Midbrain (tissue), 1 donor: Measurements from ENCODE around the gene FCRLA.
"Not testable (repeated sequence)": the region's sequence is repeated elsewhere in the genome, so short reads cannot be mapped to it uniquely, and the experiment has no call there.

Experiments
- DNase-seq: peaks from one replicate; lab custom pipeline; 2025; lab: John Stamatoyannopoulos, UW

Gene FCRLA

DNA sequence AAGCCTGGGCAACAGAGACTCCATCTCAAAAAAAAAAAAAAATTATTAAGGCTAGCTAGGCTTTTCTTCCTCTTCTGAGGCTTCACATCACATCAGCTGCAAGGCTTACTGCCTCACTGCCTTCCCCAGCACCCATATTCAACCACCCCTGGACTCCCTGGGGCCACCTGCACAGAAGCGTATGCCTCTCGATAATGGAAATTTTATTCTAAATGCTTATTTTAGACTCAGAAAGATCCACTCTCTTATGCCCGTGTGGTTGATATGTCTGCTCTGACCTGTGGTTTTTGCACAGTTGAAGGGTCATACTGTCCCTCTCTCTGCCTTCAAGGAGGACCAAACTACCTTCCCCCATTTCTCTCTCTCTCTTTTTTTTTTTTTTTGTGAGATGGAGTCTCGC is 1.5 kb upstream of the FCRLA start:
- no peak for DNase-seq

DNA sequence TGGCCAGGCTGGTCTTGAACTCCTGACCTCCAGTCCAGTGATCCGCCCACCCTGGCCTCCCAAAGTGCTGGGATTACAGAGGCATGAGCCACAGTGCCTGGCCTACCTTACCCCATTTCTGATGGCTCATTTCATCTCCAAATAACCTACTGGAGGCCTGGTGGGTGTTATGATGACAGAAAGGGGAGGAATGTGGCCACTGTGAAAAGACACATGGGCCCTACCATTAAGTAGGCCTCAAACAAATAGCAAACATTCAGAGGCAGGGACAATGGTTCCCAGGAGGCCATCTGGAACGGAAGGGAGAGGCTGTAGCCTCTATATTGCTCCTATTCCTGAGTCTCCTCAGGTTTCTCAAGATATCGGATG is 932 bp upstream of the FCRLA start:
- no peak for DNase-seq

DNA sequence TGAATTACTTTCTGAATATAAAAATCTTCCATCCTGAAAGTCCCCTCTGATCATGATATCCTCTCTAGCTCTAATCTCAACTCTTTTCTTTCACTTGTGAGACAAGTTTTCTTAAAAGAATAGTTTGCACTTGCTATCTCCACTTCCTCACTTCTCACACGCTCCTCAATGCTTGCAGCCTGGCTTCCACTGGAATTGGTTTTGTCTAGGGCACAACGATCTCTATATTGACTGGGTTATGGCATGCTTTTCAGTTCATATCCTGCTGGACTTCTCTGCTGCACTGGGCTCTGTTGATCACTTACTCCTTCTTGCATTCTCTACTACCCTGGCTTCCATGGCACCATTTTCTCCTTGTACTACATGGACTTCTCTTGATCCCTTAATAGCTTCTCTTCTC is 474 bp downstream of the FCRLA start:
- no peak for DNase-seq

DNA sequence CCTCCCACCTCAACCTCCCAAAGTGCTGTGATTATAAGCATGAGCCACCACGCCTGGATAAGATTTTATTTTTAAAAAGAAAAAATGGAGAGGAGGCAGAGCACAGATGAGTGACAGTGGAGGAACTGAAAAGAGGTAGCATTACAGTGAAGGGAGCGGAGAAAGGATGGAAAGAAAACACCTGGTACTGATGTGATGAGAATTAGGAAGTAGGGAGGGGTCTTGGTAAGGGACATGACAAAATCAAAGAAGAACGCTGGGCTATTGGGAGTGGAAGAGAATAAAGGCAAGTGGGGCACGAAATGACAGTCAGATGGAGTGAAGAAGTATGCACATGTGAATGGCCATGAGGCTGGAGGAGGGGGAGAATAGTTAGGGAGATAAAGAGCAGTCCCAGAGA is 2.3 kb downstream of the FCRLA start:
- DNase-seq, result no peak

DNA sequence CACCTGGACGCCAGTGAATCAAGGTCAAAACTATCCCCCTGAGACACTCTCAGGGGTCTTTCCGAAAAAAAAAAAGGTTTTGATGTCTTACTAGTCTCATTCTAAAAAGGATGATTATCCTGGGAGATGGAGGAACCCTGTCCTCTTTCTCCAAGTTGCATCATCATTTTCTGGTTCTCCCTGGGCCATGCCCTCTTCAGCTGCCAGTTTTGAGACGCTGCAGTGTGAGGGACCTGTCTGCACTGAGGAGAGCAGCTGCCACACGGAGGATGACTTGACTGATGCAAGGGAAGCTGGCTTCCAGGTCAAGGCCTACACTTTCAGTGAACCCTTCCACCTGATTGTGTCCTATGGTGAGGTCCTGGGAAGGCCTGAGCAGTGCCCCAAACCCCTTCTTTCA is 3.5 kb downstream of the FCRLA start:
- no peak for DNase-seq

DNA sequence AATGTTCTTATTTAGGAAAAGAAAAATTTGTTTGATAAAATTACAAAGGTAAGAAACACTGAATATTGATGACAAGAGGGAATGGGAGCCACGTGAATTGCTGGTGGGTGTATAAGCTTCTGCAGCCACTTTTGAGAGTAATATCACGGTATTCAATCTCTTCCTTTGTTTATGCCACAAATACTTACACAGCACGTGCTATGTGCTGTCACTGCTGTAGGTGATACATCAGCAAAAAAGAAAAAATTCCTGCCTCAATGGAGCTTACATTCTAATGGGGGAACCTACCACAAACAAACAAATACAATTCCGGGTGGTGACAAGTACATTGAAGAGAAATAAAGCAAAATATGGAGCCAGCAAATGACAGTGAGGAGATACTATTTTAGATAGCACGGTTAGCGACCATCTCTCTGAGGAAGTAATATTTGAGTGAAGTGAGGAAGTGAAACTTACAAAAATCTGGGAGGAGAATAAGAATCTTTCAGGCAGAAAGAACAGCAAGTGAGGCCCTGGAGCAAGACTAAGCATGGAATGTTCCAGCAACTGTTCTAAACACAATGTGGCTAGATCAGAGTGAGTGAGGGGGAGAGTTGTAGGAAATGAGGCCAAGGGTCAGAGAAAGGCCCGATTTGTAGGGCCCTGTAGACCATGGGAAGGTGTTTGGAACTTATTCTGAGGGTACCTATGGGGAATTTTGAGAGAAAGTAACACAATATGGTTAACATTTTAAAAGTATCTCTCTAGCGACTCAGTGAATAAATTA is 11.7 kb downstream of the FCRLA start:
- DNase-seq, result peak; percentile 1

DNA sequence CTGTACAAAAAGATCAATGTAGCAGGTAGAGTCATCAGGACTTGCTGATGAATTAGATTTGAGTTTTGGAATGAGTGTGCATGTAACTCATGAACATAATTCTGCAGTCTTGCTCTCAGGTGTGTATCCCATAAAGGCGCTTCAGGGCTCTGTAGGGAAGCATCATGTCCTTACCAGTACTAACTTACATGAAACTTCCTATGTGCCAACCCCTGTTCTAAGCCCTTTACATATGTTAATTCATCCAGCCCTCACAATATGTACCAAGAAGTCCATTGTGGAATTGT is 12.2 kb downstream of the FCRLA start:
- no peak for DNase-seq

DNA sequence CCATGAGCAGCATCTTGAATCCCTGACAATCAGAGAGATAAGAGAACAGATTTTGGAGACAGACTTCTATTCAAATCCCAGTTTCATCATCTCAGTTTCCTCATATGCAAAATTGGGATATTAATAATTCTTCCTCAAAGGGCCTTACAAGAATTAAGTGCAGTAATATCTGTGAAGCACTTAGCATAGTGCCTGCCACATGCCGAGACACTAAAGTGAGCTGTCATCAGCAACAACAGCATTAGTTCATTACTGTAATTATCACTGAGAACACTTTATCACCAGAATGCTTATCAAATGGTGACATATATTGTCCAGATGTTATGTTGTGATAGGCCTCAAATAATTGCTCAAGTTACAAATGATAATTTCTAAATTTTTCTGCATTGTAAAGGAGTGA is 13.4 kb downstream of the FCRLA start:
- DNase-seq, result no peak

DNA sequence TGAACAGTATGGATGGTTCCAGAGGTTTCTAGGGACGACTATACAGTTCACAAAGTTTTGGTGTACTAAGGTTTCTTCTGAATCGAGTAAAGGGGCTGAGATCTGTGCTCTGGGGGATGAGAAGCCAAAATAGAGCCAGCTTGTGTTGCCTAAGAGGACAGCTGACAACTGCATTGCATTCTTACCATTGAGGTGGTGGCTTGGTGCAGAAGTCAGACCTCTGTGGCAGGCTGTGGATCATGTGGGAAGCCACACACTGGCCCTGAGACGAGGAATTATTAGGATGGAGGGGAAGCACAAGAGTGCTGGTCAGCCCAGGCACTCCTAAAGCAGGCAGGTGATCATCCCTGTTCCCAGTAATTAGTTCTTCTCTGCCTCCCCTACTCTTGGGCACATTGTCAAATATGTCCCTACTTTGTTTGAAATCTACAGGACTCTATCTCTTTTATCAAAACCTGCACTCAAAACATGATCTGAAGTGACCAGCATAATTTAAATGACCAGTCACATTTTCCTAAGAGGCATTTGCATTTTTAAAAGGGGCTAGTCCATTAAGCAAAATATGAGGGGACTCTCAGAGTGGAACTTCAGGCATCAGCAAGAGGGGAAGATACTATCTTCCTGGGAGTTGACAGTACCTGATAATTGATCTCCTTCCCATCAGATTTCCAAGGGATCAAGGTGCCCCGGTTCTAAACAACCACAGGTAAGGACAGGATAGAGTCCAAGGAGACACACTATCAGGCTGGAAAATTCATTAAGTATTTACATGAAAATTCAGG is 14.1 kb downstream of the FCRLA start, which contains the start of gene FCRLB:
Gene FCRLB (plus strand): TSS at position 589 of the 782 bp plus-strand sequence. CDS start 1,129 bp downstream, outside the sequence.
- no peak for DNase-seq

DNA sequence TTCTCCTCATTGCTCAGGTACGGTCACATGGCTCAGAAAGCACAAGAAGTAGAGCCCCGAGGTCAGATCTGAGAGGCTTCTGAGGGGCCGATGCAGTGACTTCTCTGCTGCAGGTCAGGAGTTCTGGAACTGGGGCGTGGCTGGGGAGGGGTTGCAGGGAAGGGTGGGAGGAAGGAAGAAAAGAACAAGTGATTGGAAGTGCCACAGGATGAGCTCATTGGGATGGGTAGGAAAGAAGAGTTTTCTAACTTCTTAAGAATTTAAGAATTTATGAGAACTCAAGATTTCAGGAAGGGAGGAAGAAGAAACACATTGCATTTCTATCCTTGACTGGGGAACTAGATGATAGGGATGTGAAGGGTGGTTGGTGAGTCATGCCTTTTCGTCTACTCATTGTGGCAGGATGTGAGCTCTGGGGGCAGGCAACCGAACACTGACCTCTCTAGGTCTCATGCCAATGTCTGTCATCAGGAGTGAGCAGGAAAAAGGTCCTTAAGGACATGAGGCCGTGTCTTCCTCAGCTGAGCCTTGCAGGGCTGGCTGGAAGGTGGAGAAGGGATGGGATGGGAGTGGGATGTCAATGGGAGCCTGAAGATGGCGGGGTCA is 14.8 kb downstream of the FCRLA start:
- no peak for DNase-seq

DNA sequence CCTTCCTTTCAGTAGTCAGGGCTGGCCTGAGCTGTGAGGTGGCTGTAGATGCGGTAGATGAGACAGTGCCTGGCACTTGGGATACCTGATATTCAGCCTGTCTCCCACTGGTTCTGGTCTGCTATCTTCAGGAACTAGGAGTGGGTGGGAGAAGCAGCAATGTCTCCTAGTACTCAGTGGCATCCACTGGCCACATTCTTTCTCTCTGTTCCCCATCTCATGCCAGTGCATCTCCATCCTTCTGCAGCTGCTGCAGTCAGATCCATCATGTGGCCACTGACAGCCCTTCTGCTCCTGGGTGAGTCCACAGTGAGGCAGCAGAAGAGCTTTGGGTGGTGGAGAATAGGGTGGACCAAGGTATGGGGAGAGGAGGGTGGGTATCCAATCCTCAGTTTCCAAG is 15.4 kb downstream of the FCRLA start:
- no peak for DNase-seq

DNA sequence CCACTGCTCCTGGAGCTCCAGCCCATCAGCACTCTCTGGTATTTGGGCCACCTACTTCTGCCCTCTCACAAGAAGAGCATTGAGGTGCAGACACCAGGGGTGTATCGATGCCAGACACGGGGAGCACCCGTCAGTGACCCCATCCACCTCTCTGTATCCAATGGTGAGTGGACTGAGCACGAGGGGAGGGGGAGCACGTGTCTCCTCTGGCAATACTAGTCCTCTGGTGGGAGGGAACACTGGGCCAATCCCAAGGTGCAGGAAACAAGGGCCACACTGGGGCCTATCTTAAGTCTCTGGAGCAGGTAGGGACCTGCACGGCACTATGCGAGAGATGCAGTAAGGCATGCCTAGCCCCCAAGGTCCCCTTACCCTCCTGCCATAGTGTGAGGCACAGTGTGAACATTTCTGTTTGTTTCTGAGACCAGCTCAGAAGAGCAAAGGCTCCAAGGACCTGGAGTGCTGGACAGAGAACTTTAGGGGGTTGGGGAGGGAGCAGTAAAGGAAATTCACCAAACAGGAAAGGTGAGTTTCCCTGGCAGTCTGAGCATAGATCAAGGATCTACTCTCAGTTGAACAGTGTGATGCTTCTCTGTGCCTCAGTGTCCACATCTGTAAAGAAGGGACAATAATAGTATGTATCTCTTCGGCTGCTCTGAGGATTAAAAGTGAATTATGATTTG is 16.6 kb downstream of the FCRLA start:
- DNase-seq, result no peak

DNA sequence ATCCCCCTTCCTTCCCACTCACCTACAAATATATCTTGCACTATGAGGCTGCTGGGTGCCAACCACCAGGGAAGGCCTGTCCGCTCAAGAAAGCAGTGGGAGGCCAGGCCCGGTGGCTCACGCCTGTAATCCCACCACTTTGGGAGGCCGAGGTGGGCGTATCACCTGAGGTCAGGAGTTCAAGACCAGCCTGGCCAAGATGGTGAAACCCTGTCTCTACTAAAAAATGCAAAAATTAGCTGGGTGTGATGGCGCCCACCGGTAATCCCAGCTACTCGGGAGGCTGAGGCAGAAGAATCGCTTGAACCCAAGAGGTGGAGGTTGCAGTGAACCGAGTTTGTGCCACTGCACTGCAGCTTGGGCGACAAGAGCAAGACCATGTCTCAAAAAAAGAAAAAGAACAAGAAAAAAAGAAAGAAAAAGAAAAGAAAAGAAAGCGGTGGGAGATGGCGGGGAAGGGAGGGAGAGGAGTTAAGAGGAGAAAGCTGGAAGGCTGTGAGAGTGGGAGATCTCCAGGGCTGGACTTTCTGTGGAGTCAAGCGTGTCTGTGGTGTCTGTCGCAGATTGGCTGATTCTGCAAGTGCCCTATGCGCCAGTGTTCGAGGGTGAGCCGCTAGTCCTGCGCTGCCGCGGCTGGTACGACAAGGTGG is 18.4 kb downstream of the FCRLA start:
- DNase-seq, result not testable (repeated sequence)

DNA sequence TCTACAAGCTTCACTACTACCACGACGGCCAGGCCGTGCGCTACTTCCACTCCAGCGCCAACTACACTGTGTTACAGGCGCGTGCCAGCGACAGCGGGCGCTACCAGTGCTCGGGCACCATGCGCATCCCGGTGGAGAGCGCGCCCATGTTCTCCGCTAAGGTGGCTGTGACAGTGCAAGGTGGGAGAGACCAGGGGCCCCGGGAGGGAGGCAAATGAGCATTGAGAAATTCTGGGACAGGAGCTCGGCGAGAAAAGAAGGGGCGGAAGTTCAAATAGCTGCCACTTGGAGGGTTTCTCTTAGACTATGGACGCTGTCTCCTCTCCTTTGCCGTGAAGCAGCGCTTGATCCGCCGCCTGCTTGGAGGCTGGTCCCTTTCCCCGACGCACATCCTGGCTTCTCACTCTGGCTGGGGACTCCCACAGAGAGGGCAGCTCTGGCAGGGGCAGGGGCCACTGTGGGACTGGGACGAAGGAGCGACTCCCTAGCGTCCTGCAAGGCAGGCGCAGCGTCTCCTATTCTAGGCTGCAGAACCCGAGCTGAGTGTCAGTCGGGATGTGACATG is 19.0 kb downstream of the FCRLA start:
- DNase-seq, result peak; percentile 5

DNA sequence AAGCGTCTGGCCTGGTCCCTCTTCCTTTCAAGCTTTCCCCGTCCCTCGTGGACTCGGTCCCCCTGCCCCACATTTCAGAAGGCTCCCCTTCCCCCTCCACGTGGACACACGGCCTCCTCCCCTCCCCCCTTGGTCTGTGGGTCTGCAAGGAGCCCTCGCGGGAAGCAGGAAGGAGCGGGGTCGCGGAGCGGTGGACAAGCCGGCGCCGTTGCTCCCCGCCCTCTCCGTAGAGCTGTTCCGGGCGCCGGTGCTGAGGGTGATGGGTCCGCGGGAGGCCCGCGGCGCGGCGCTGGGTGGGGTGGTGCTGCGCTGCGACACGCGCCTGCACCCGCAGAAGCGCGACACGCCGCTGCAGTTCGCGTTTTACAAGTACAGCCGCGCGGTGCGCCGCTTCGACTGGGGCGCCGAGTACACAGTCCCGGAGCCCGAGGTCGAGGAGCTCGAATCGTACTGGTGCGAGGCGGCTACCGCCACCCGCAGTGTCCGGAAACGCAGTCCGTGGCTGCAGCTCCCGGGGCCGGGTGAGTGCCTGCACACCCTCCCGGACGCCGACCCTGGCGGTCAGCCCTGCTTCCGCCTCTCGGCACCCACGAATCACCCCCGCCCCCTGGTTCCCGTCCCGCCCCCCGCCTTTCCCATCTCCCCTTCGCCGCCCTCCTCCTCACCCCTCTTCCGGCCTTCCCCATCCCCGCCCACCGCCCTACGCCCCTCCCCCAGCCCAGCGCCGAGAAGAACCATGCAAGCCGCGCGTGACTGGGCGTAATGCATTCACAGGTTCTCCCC is 19.6 kb downstream of the FCRLA start:
- peak; percentile 55 for DNase-seq

DNA sequence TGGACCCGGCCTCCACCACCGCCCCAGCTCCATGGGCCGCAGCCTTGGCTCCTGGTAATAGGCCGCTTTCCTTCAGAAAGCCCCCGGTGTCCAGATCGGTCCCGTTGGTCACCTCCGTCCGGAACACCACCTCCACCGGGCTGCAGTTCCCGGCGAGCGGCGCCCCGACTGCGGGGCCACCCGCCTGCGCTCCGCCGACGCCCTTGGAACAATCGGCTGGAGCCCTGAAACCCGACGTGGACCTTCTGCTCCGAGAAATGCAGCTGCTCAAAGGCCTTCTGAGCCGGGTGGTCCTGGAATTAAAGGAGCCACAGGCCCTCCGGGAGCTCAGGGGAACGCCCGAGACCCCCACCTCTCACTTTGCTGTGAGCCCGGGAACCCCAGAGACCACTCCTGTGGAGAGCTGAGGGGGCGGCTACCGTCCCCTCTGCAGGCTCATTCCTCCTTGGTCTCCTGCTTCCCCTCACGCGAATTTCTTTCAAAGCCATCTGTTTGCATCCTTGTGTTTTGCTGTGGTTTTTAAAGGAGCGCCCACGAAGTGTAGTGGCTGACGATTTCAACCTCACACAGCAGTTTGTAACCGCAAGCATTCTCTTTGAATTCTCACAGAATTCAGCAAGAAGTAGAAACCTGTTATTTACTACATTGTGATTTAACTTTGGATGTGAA is 20.4 kb downstream of the FCRLA start:
- no peak for DNase-seq

DNA sequence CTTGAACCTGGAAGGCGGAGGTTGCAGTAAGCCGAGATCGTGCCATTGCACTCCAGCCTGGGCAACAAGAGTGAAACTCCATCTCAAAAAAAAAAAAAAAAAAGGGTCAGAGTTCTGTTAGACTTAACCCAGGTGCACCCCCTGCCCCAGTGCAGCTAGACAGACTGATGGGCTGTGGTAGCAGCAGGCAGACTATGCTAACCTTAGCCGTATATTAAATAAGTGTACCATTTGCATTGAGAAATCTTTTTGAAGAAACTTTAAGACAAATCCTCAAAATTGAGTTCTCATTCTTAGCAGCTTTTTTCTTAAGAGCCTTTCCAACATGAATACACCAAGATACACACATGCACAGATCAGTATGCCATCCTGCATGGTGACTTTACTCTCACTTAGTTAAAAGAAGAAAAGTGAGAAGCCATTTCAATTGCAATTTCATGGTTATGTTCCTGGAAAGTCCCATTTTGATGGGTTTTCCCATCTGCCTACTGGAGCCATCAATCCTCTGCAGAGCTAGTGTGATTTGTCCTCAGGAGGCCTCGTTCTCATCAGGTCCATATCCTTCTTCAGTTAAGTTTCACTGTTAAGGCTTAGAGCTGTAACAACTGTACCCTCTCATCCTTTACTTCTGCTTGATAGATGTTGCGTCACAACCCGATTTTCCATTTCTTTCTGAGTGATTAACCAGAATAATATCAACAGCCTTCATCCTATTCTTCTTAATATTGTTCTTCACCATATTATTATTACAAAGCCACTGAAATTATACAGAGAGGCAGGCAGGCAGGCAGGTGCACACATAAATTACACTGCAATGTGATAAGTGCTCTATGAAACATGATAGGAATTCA is 21.6 kb downstream of the FCRLA start:
- no peak for DNase-seq

DNA sequence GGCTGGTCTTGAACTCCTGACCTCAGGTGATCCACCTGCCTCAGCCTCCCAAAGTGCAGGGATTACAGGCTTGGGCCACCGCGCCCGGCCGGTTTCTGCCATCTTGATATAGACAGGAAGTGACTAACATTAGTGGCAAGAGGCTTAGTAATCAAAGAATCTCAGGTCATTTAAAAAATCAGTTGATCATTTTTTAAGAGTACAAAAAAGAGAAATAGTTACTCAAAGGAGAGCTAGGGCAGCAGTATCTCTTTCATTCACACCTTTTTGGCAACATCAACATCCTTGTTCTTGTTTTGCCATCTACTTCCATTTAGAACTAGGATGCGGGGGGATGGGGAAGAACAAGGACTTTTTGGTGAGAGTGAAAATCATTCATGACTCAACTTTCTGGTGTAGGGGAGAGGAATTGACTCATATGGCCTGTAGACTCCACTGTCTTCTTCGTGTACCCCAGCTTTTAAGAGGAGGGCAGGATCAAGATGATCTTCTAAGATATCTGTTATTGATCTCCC is 23.1 kb downstream of the FCRLA start:
- DNase-seq, result no peak

DNA sequence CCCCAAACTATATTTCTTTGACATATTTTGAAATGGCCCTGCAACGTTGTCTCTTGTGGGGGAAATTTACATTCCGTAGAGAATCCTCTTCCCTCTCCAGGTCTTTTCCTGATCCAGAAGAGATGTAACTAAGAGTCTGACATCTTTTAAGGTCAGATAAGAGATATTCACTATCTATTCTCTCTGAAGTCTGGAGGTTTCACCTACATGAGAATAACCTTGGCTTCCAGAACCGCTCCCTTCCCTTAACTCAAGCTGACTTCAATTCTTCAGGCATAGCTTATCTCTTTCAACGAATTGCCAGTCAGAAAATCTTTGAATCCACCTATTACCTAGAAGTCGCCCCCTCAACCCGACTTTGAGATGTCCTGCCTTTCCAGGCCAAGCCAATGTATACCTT is 24.2 kb downstream of the FCRLA start:
- no peak for DNase-seq
